22Rv1 (cell line): Measurements from ENCODE around the gene ERN1.

Experiments
- H3K27ac ChIP-seq: fragments of 450-650 bp; 2 replicates; pipeline ENCODE4 v1.5.1; 2017
- CTCF ChIP-seq: fragments of 450-650 bp; IDR thresholded peaks from 2 replicates; pipeline ENCODE4 v1.5.1; 2017; ENCODE audit warnings: mild to moderate bottlenecking
- ZFX ChIP-seq: fragments of 450-650 bp; IDR thresholded peaks from 2 replicates; pipeline ENCODE4 v1.6.1; 2017; ENCODE audit warnings: antibody characterized with exemption, borderline replicate concordance

Gene ERN1

GRCh38 chr17:64001763-64002529 is 128.0 kb downstream of the ERN1 start:
- no peak for TF ChIP-seq CTCF
- TF ChIP-seq ZFX = no peak
- no peak overlapping the region for H3K27ac ChIP-seq

GRCh38 chr17:64001091-64001579 is 128.8 kb downstream of the ERN1 start:
- H3K27ac ChIP-seq = no peak overlapping the region

GRCh38 chr17:63999680-64000531 is 130.0 kb downstream of the ERN1 start:
- H3K27ac ChIP-seq = no peak overlapping the region
- TF ChIP-seq ZFX = no peak
- no peak for TF ChIP-seq CTCF

More at GRCh38 chr17:64001091-64001579, 128.8 kb downstream of the ERN1 start:
- TF ChIP-seq ZFX = no peak
- TF ChIP-seq CTCF = no peak

GRCh38 chr17:63998721-63999679 is 130.9 kb downstream of the ERN1 start:
- H3K27ac ChIP-seq = no peak overlapping the region
- TF ChIP-seq CTCF (no peak), ZFX (no peak)

GRCh38 chr17:63998050-63998720 is 131.8 kb downstream of the ERN1 start, which contains the start of gene PRR29:
PRR29 (plus strand) TSS chr17:63998351; CDS start chr17:63998365, 14 bp downstream.
- no peak within 1 kb of the TSS for H3K27ac ChIP-seq
- TF ChIP-seq CTCF (no peak), ZFX (no peak)

- no peak overlapping the region for H3K27ac ChIP-seq
- TF ChIP-seq ZFX = no peak
- TF ChIP-seq CTCF = no peak
Observed at GRCh38 chr17:63997341-63998048, 132.4 kb downstream of the ERN1 start.
